ENCODE data around the gene PCDHGA2. TPM values are rescaled to one million over a fixed set of nuclear protein-coding genes. Genes with fewer than 3 reads are reported as not detected.

Gene PCDHGA2
- polyA plus RNA-seq (2011; rRNA removed) (1.6 and 1.7 TPM in 2 replicates), polyA plus RNA-seq (2017; fragmentation: RNase III; extraction: RNeasy Plus Mini Kit Qiagen cat#74134 plus additional on column Dnase treatment) (0.47 to 0.78 TPM (median 0.58 TPM) in 3 replicates), polyA minus RNA-seq (2011; rRNA and poly(A)+ RNA removed) (1.7 and 2.0 TPM in 2 replicates)
- polyA plus RNA-seq (2012; cell fraction: cytosol; rRNA removed) = 0.49 and 0.66 TPM in 2 replicates
- 1.9 and 2.4 TPM in 2 replicates for polyA plus RNA-seq (2012; cell fraction: nucleus; rRNA removed)

DNA sequence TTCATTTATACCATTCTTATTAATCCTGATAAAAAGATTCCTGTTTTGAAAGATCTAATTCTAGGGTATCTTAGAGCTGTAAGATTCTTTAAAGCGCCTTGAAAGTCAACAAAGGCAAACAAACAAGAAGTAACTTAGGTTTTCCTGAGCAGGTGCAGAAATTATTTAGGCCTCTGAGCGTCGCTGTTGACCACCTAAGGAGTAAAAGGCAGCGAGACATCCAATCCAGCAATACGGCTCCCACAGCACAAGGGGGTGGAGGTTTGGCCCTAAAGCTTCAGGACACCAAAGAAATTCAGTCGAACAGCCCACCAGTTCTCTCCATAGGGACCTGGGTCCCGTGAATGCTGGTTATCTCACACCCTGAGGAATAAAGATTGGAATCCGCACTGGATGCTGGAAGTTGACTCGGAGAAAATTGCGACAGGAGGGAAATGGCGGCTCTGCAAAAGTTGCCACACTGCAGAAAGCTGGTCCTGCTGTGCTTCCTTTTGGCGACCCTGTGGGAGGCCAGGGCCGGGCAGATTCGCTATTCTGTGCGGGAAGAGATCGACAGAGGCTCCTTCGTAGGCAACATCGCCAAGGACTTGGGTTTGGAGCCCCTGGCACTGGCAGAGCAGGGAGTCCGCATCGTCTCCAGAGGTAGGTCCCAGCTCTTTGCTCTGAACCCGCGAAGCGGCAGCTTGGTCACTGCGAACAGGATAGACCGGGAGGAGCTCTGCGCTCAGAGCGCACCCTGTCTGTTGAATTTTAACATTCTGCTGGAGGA is at the start of gene PCDHGA2:
Gene PCDHGA2 (plus strand): TSS at position 223 of the 769 bp plus-strand sequence.
- H3K27ac ChIP-seq = peak within 1 kb of the TSS; percentile 59 to 70
- peak within 1 kb of the TSS; percentile 45 for H3K4me3 ChIP-seq
- WGBS (ENCODE audit: missing lambda C conversion rate) = 27% methylated on average over 25 of the region's 27 CpGs
- POLR2A ChIA-PET = interaction anchor here (1.0 to 1.6 kb wide), 3 partner anchors 12 to 183 kb away, joined by 3 to 15 read pairs (median 6); partner anchors contain the start of genes PCDHGB1 and TAF7
- CTCF ChIA-PET = interaction anchor here (0.6 to 2.9 kb wide), 19 partner anchors 10 to 257 kb away, joined by 3 to 22 read pairs (median 5); partner anchors contain the start of genes PCDHGA1, PCDHGB1, PCDHGB4 and TAF7
- TF ChIP-seq, protein P1, sequence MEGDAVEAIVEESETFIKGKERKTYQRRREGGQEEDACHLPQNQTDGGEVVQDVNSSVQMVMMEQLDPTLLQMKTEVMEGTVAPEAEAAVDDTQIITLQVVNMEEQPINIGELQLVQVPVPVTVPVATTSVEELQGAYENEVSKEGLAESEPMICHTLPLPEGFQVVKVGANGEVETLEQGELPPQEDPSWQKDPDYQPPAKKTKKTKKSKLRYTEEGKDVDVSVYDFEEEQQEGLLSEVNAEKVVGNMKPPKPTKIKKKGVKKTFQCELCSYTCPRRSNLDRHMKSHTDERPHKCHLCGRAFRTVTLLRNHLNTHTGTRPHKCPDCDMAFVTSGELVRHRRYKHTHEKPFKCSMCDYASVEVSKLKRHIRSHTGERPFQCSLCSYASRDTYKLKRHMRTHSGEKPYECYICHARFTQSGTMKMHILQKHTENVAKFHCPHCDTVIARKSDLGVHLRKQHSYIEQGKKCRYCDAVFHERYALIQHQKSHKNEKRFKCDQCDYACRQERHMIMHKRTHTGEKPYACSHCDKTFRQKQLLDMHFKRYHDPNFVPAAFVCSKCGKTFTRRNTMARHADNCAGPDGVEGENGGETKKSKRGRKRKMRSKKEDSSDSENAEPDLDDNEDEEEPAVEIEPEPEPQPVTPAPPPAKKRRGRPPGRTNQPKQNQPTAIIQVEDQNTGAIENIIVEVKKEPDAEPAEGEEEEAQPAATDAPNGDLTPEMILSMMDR (IDR thresholded peaks at IDR 0.05) = peak; percentile 35; the same call in 2 of the 3 replicates
- no peak for TF ChIP-seq RCOR1 (IDR thresholded peaks at IDR 0.05; ENCODE audit: low read depth, low read length)
- TF ChIP-seq CEBPB (IDR thresholded peaks at IDR 0.05) = peak in 1 of 2 experiments; percentile 25; a peak in 1 of 4 replicates
- peak; percentile 46 to 53; a peak in 4 of 5 replicates for TF ChIP-seq RAD21 (conservative IDR thresholded peaks at IDR 0.05 in 1 of 2, IDR thresholded peaks at IDR 0.05 in 1 of 2)
- H3K4me2 ChIP-seq = peak within 1 kb of the TSS; percentile 61
- FAIRE-seq = no peak
- H3K4me1 ChIP-seq = no peaks in the 10 kb centered on the region
- ATAC-seq = peak; percentile 54 to 87; a peak in 4 of 6 replicates
- H3K9me3 ChIP-seq = peaks cover 37% of the 10 kb centered on the region
- DNase-seq (ENCODE audit: low read depth in 1 of 2, low spot score in 1 of 2) = peak; percentile 24 to 74

DNA sequence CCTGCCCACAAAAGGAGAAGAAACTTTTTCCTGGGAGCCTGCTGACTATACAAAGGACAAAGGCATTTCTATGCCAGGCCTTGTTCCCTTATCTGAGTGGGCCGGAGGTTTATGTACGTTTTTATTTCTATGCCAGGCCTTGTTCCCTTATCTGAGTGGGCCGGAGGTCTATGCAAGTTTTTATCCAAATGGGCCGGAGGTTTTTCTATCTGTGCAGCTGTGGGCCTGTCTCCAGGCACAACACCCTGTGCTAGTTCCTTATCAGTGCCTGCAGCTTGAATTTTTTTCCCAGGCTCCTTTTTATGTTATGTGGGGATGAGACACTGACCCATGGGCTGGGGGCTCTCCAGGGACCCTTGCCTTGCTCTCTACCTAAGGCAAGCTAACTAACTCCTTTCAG is 40.2 kb upstream of the PCDHGA2 start:
- ChIA-PET CTCF (no interaction called here), POLR2A (no interaction called here)
- Histone ChIP-seq H3K27ac (no peak overlapping the region), H3K9me3 (peaks cover 41% of the 10 kb centered on the region), H3K4me1 (no peaks in the 10 kb centered on the region), H3K4me2 (no peak overlapping the region), H3K4me3 (no peak overlapping the region)
- no peak for TF ChIP-seq GATA3 (IDR thresholded peaks at IDR 0.05; ENCODE audit: borderline replicate concordance)
- no peak for TF ChIP-seq FOXS1 (CRISPR knock-in tag; IDR thresholded peaks at IDR 0.05)
- no peak for TF ChIP-seq EHMT2 (IDR thresholded peaks at IDR 0.05; ENCODE audit: low read depth)
- TF ChIP-seq PHF8 (IDR thresholded peaks at IDR 0.05; ENCODE audit: borderline replicate concordance, low read depth) = no peak
- TF ChIP-seq, protein P2, sequence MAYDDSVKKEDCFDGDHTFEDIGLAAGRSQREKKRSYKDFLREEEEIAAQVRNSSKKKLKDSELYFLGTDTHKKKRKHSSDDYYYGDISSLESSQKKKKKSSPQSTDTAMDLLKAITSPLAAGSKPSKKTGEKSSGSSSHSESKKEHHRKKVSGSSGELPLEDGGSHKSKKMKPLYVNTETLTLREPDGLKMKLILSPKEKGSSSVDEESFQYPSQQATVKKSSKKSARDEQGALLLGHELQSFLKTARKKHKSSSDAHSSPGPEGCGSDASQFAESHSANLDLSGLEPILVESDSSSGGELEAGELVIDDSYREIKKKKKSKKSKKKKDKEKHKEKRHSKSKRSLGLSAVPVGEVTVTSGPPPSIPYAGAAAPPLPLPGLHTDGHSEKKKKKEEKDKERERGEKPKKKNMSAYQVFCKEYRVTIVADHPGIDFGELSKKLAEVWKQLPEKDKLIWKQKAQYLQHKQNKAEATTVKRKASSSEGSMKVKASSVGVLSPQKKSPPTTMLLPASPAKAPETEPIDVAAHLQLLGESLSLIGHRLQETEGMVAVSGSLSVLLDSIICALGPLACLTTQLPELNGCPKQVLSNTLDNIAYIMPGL (CRISPR knock-in tag; IDR thresholded peaks at IDR 0.05; ENCODE audit: borderline replicate concordance) = no peak
- no peak for TF ChIP-seq RARB (CRISPR knock-in tag; IDR thresholded peaks at IDR 0.05)
- no peak for TF ChIP-seq ZSCAN20 (CRISPR knock-in tag; IDR thresholded peaks at IDR 0.05)
- FAIRE-seq = no peak
- no peak for DNase-seq (ENCODE audit: low read depth in 1 of 2, low spot score in 1 of 2)
- no peak for ATAC-seq
- WGBS (ENCODE audit: missing lambda C conversion rate) = 32% methylated on average over 4 of the region's 4 CpGs

DNA sequence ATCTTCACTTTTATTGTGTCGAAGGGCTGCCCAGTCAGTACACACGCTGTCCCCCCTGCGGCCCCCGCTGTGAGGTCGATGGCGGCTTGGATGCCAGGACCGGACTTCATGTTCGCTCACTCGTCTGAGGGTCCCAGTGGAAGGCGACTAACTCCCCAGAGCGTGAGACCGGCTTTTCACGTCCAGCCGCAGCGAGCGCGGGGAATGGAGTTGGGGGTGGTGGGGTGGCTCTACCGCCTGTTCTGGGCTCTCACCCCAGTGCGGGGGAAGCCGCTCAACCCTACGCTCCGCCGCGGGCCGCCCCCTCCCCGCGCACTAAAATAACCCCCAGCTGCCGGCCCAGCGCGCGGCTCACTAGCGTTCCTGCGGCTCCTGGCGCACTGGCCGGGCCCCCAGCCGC is 34.8 kb upstream of the PCDHGA2 start, which contains the start of gene SLC25A2:
Gene SLC25A2 (minus strand): TSS at position 294 of the 400 bp plus-strand sequence. CDS start 184 bp downstream, at position 110.
- ChIA-PET POLR2A (no interaction called here), CTCF (no interaction called here)
- FAIRE-seq (no peak), ATAC-seq (no peak), DNase-seq (ENCODE audit: low read depth in 1 of 2, low spot score in 1 of 2) (no peak)
- Histone ChIP-seq H3K4me2 (no peak within 1 kb of the TSS), H3K27ac (no peak within 1 kb of the TSS), H3K4me1 (no peaks in the 10 kb centered on the region), H3K9me3 (peaks cover 64% of the 10 kb centered on the region), H3K4me3 (no peak within 1 kb of the TSS)
- 89% methylated on average over 31 of the region's 36 CpGs for WGBS (ENCODE audit: missing lambda C conversion rate)
- TF ChIP-seq POLR2A (IDR thresholded peaks at IDR 0.05; ENCODE audit: low read length) (no peak), KDM1A (IDR thresholded peaks at IDR 0.05; ENCODE audit: low read depth) (no peak)
- TF ChIP-seq, protein P3, sequence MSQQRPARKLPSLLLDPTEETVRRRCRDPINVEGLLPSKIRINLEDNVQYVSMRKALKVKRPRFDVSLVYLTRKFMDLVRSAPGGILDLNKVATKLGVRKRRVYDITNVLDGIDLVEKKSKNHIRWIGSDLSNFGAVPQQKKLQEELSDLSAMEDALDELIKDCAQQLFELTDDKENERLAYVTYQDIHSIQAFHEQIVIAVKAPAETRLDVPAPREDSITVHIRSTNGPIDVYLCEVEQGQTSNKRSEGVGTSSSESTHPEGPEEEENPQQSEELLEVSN (IDR thresholded peaks at IDR 0.05; ENCODE audit: borderline replicate concordance, low read depth) = no peak

Data from A549 (cell line).